OCI-LY7 (cell line): ENCODE measurements around the gene GPR27.

ENCODE experiments used
- EZH2phosphoT487 ChIP-seq: fragments of 200-600 bp; sonication (generic); IDR thresholded peaks from 2 replicates; pipeline ENCODE4 v1.6.1; 2018; ENCODE audit warnings: low read depth, borderline replicate concordance, mild to moderate bottlenecking, mixed run types, antibody characterized with exemption, low read length, moderate library complexity, mixed read lengths
- TF ChIP-seq, protein P1 (sequence below): fragments of 200-600 bp; sonication (generic); conservative IDR thresholded peaks from 2 replicates; pipeline ENCODE4 v1.5.1; 2014; ENCODE audit warnings: mild to moderate bottlenecking, antibody characterized with exemption, low read length, moderate library complexity, mixed read lengths

GRCh38 chr3:71734881-71735280 is 18.8 kb upstream of the GPR27 start:
- TF ChIP-seq, protein P1, sequence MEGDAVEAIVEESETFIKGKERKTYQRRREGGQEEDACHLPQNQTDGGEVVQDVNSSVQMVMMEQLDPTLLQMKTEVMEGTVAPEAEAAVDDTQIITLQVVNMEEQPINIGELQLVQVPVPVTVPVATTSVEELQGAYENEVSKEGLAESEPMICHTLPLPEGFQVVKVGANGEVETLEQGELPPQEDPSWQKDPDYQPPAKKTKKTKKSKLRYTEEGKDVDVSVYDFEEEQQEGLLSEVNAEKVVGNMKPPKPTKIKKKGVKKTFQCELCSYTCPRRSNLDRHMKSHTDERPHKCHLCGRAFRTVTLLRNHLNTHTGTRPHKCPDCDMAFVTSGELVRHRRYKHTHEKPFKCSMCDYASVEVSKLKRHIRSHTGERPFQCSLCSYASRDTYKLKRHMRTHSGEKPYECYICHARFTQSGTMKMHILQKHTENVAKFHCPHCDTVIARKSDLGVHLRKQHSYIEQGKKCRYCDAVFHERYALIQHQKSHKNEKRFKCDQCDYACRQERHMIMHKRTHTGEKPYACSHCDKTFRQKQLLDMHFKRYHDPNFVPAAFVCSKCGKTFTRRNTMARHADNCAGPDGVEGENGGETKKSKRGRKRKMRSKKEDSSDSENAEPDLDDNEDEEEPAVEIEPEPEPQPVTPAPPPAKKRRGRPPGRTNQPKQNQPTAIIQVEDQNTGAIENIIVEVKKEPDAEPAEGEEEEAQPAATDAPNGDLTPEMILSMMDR: no peak
- TF ChIP-seq EZH2phosphoT487: no peak
